WTC11 (cell line): ENCODE results near the gene KIAA0753. TPM values are rescaled to one million over a fixed set of nuclear protein-coding genes. Genes with fewer than 3 reads are reported as not detected.

Experiments
- ATAC-seq: fragments of 200-7000 bp; cut with Tn5 transposase; 2 replicates; pipeline ENCODE4 v1.10.0; 2021; ENCODE audit warnings: mild to moderate bottlenecking, moderate library complexity
- CTCF ChIA-PET: fragments of 300-600 bp; sonication (Branson Sonifier 250); formaldehyde crosslinking; loops from one replicate; lab custom pipeline; 2021; ENCODE audit warnings: antibody characterized with exemption; lab: Charles Lee
- POLR2A ChIA-PET: fragments of 350-600 bp; sonication (Branson Sonifier 250); formaldehyde crosslinking; loops from one replicate; lab custom pipeline; 2021; ENCODE audit warnings: antibody characterized with exemption; lab: Charles Lee
- DNase-seq: peaks from one replicate; pipeline ENCODE4 v3.0.0; 2021; ENCODE audit warnings: low spot score
- H3K27ac Mint-ChIP-seq: 2 replicates; pipeline ENCODE4 v1.8.0; 2021; ENCODE audit warnings: mixed read lengths
- H3K27me3 Mint-ChIP-seq: 2 replicates; pipeline ENCODE4 v1.8.0; 2021; ENCODE audit warnings: low read depth, mild to moderate bottlenecking, moderate library complexity, mixed read lengths
- H3K36me3 Mint-ChIP-seq: 2 replicates; pipeline ENCODE4 v1.8.0; 2021; ENCODE audit warnings: mixed read lengths
- H3K4me1 Mint-ChIP-seq: 2 replicates; pipeline ENCODE4 v1.8.0; 2022; ENCODE audit warnings: mixed read lengths
- H3K4me3 Mint-ChIP-seq: 2 replicates; pipeline ENCODE4 v1.8.0; 2021; ENCODE audit warnings: mild to moderate bottlenecking, moderate library complexity, mixed read lengths
- H3K9me3 Mint-ChIP-seq: 2 replicates; pipeline ENCODE4 v1.8.0; 2021; ENCODE audit warnings: mixed read lengths
- ATF1 ChIP-seq: sonication (generic); formaldehyde crosslinking; IDR thresholded peaks from 2 replicates; pipeline ENCODE4 v1.8.1; 2023; ENCODE audit warnings: mild to moderate bottlenecking, moderate library complexity, missing genetic modification reagents
- ATF3 ChIP-seq: sonication (generic); formaldehyde crosslinking; conservative IDR thresholded peaks from 2 replicates; pipeline ENCODE4 v1.8.1; 2022; ENCODE audit warnings: mild to moderate bottlenecking, missing genetic modification reagents
- E2F5 ChIP-seq: sonication (generic); formaldehyde crosslinking; IDR thresholded peaks from 2 replicates; pipeline ENCODE4 v1.8.1; 2022; ENCODE audit warnings: mild to moderate bottlenecking, moderate library complexity, missing genetic modification reagents
- ETV6 ChIP-seq: sonication (generic); formaldehyde crosslinking; IDR thresholded peaks from 2 replicates; pipeline ENCODE4 v1.8.1; 2022; ENCODE audit warnings: mild to moderate bottlenecking, missing genetic modification reagents
- FOXK1 ChIP-seq: sonication (generic); formaldehyde crosslinking; IDR thresholded peaks from 2 replicates; pipeline ENCODE4 v1.8.0; 2022; ENCODE audit warnings: mild to moderate bottlenecking, moderate library complexity, missing genetic modification reagents
- GTF2I ChIP-seq: fragments of 250-450 bp; sonication (Bioruptor Pico); conservative IDR thresholded peaks from 2 replicates; pipeline ENCODE4 v1.4.0; 2021; ENCODE audit warnings: mild to moderate bottlenecking
- JAZF1 ChIP-seq: fragments of 250-450 bp; sonication (Bioruptor Pico); IDR thresholded peaks from 2 replicates; pipeline ENCODE4 v1.9.0; 2021; ENCODE audit warnings: moderate library complexity, mild to moderate bottlenecking, inconsistent platforms
- JUN ChIP-seq: sonication (generic); formaldehyde crosslinking; IDR thresholded peaks from 2 replicates; pipeline ENCODE4 v1.8.0; 2023; ENCODE audit warnings: mild to moderate bottlenecking, missing genetic modification reagents
- MAX ChIP-seq: sonication (generic); formaldehyde crosslinking; IDR thresholded peaks from 2 replicates; pipeline ENCODE4 v1.8.0; 2022; ENCODE audit warnings: mild to moderate bottlenecking, missing genetic modification reagents
- PRDM15 ChIP-seq: sonication (generic); formaldehyde crosslinking; IDR thresholded peaks from 2 replicates; pipeline ENCODE4 v1.8.0; 2022; ENCODE audit warnings: missing genetic modification reagents
- ZNF425 ChIP-seq: fragments of 250-450 bp; sonication (Bioruptor Pico); conservative IDR thresholded peaks from 2 replicates; pipeline ENCODE4 v1.9.0; 2021; ENCODE audit warnings: mild to moderate bottlenecking
- total RNA-seq: library from RNA; stranded (reverse); gene quantifications from 3 replicates; pipeline ENCODE4 v1.2.3, GENCODE V29; 2021
- TF ChIP-seq, protein P1 (sequence below): sonication (generic); formaldehyde crosslinking; IDR thresholded peaks from 2 replicates; pipeline ENCODE4 v1.8.1; 2023; ENCODE audit warnings: mild to moderate bottlenecking, missing genetic modification reagents
- TF ChIP-seq, protein P2 (sequence below): sonication (generic); formaldehyde crosslinking; IDR thresholded peaks from 2 replicates; pipeline ENCODE4 v1.8.0; 2022; ENCODE audit warnings: mild to moderate bottlenecking, missing genetic modification reagents
- TF ChIP-seq, protein P3 (sequence below): sonication (generic); formaldehyde crosslinking; IDR thresholded peaks from 2 replicates; pipeline ENCODE4 v1.8.1; 2022; ENCODE audit warnings: low read depth, missing genetic modification reagents, borderline replicate concordance

Gene KIAA0753
- total RNA-seq, 1 experiment from 2014 or later: 22.8 TPM

GRCh38 chr17:6654841-6655731, 14.6 kb upstream of the KIAA0753 start:
- H3K27me3 Mint-ChIP-seq: peaks cover 54% of the 10 kb centered on the region
- peaks cover 2% of the 10 kb centered on the region; the same call in 1 of the 2 replicates for H3K36me3 Mint-ChIP-seq
- peak; percentile 38 for ATAC-seq
- DNase-seq: peak; percentile 83
- H3K9me3 Mint-ChIP-seq: no peaks in the 10 kb centered on the region
- no peak overlapping the region for H3K27ac Mint-ChIP-seq
- H3K4me1 Mint-ChIP-seq: peaks cover 43% of the 10 kb centered on the region
- TF ChIP-seq, protein P1, sequence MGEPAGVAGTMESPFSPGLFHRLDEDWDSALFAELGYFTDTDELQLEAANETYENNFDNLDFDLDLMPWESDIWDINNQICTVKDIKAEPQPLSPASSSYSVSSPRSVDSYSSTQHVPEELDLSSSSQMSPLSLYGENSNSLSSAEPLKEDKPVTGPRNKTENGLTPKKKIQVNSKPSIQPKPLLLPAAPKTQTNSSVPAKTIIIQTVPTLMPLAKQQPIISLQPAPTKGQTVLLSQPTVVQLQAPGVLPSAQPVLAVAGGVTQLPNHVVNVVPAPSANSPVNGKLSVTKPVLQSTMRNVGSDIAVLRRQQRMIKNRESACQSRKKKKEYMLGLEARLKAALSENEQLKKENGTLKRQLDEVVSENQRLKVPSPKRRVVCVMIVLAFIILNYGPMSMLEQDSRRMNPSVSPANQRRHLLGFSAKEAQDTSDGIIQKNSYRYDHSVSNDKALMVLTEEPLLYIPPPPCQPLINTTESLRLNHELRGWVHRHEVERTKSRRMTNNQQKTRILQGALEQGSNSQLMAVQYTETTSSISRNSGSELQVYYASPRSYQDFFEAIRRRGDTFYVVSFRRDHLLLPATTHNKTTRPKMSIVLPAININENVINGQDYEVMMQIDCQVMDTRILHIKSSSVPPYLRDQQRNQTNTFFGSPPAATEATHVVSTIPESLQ: no peak
- no peak for TF ChIP-seq JAZF1
- 0 out of 2 replicates have a peak, but pooled peaks have one; percentile 23 for TF ChIP-seq PRDM15
- 0 out of 2 replicates have a peak, but pooled peaks have one; percentile 37 for TF ChIP-seq ETV6
- TF ChIP-seq E2F5: 0 out of 2 replicates have a peak, but pooled peaks have one; percentile 1
- TF ChIP-seq FOXK1: 0 out of 2 replicates have a peak, but pooled peaks have one; percentile 8
- TF ChIP-seq, protein P2, sequence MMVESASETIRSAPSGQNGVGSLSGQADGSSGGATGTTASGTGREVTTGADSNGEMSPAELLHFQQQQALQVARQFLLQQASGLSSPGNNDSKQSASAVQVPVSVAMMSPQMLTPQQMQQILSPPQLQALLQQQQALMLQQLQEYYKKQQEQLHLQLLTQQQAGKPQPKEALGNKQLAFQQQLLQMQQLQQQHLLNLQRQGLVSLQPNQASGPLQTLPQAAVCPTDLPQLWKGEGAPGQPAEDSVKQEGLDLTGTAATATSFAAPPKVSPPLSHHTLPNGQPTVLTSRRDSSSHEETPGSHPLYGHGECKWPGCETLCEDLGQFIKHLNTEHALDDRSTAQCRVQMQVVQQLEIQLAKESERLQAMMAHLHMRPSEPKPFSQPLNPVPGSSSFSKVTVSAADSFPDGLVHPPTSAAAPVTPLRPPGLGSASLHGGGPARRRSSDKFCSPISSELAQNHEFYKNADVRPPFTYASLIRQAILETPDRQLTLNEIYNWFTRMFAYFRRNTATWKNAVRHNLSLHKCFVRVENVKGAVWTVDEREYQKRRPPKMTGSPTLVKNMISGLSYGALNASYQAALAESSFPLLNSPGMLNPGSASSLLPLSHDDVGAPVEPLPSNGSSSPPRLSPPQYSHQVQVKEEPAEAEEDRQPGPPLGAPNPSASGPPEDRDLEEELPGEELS (CRISPR knock-in tag): no peak
- TF ChIP-seq MAX (CRISPR knock-in tag): 0 out of 2 replicates have a peak, but pooled peaks have one; percentile 17
- no peak for TF ChIP-seq ATF3 (CRISPR knock-in tag)
- TF ChIP-seq ATF1 (CRISPR knock-in tag): no peak
- CTCF ChIA-PET: interaction anchor here (1.1 kb wide), 1 partner anchor 160 kb away, joined by 3 read pairs; no protein-coding TSS in a partner anchor
- H3K4me3 Mint-ChIP-seq: peak overlapping the region; percentile 85
- POLR2A ChIA-PET: no interaction called here

GRCh38 chr17:6651919-6652452, 11.5 kb upstream of the KIAA0753 start:
- H3K27me3 Mint-ChIP-seq: peaks cover 35% of the 10 kb centered on the region
- POLR2A ChIA-PET: interaction anchor here (1.0 kb wide), 1 partner anchor 208 kb away, joined by 3 read pairs; the partner anchor contains the start of gene PIMREG
- H3K27ac Mint-ChIP-seq: no peak overlapping the region
- CTCF ChIA-PET: interaction anchor here (1.0 to 1.4 kb wide), 3 partner anchors 12 to 179 kb away, joined by 3 to 4 read pairs (median 4); partner anchors contain the start of gene KIAA0753
- H3K4me3 Mint-ChIP-seq: peak overlapping the region; percentile 99
- peaks cover 50% of the 10 kb centered on the region for H3K4me1 Mint-ChIP-seq
- no peak for DNase-seq
- ATAC-seq: no peak
- H3K9me3 Mint-ChIP-seq: no peaks in the 10 kb centered on the region
- peaks cover 20% of the 10 kb centered on the region for H3K36me3 Mint-ChIP-seq
- TF ChIP-seq JUN (CRISPR knock-in tag) (peak; percentile 61; the same call in 1 of the 2 replicates), ATF3 (CRISPR knock-in tag) (no peak), GTF2I (no peak), ZNF425 (no peak)
- TF ChIP-seq, protein P3, sequence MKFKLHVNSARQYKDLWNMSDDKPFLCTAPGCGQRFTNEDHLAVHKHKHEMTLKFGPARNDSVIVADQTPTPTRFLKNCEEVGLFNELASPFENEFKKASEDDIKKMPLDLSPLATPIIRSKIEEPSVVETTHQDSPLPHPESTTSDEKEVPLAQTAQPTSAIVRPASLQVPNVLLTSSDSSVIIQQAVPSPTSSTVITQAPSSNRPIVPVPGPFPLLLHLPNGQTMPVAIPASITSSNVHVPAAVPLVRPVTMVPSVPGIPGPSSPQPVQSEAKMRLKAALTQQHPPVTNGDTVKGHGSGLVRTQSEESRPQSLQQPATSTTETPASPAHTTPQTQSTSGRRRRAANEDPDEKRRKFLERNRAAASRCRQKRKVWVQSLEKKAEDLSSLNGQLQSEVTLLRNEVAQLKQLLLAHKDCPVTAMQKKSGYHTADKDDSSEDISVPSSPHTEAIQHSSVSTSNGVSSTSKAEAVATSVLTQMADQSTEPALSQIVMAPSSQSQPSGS: no peak
